ENCODE results near the gene PCGF2. TPM values are rescaled to one million over a fixed set of nuclear protein-coding genes. Genes with fewer than 3 reads are reported as not detected.

PCGF2 gene
- total and polyA plus RNA-seq, 9 of the 15 experiments (the other 6 are each of a cell fraction or from before 2014, with no cell fraction given) = 1.3 to 33.4 (median 7.0) TPM

DNA sequence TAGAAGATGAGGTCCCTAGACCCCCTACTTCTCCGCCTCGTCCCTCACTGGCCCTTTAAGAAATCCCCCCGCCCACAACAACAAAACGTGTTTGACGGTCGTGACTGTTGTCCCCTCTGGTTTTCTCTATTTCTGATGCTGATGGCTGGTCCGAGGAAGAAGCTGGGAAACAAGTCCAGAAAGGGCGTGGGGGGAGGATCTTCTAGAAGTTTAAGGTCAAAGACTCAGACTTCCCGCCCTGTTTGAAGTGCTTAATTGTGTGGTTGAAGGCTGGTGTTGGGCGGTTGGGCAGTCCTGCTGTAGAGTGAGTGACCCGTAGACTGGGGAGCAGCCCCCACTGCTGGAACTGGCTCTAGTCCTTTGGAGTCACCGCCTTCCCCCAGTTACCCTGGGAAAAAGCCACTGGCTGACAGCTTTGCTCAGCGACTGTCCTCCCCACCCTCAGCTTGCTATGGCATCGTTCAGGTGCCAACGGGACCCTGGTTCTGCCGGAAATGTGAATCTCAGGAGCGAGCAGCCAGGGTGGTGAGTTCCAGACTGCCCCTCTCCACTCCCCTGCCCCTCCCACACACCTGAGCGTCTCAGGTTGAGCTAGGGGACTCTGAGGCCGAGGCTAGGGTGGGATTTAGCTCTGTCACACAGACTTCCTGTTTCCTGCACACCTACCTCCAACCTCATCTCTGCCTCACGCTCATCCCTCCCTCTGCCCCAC lies 41.5 kb downstream of the PCGF2 start (continued):
- TF ChIP-seq SNIP1 (IDR thresholded peaks at IDR 0.05; ENCODE audit: low read depth) (no peak), NFXL1 (CRISPR knock-in tag; IDR thresholded peaks at IDR 0.05) (no peak), YY1 (IDR thresholded peaks at IDR 0.05; ENCODE audit: borderline replicate concordance in 1 of 3, control insufficient read depth in 1 of 3, extremely low read depth in 1 of 3, insufficient read depth in 3 of 3, insufficient read length in 1 of 3, insufficient replicate concordance in 2 of 3, low read depth in 1 of 3, low read length in 2 of 3) (no peak), SRSF1 (IDR thresholded peaks at IDR 0.05; ENCODE audit: low read depth, low read length) (no peak), NR4A1 (CRISPR knock-in tag; IDR thresholded peaks at IDR 0.05) (no peak), NR4A1 (tag; IDR thresholded peaks at IDR 0.05) (no peak), DPF2 (IDR thresholded peaks at IDR 0.05) (no peak), RBFOX2 (IDR thresholded peaks at IDR 0.05; ENCODE audit: low read depth, low read length) (peak; percentile 28), MEF2A (IDR thresholded peaks at IDR 0.05; ENCODE audit: control insufficient read depth, low read depth, low read length) (no peak), HDAC2 (IDR thresholded peaks at IDR 0.05) (0 out of 2 replicates have a peak, but pooled peaks have one; percentile 3)
- TF ChIP-seq, protein P1, sequence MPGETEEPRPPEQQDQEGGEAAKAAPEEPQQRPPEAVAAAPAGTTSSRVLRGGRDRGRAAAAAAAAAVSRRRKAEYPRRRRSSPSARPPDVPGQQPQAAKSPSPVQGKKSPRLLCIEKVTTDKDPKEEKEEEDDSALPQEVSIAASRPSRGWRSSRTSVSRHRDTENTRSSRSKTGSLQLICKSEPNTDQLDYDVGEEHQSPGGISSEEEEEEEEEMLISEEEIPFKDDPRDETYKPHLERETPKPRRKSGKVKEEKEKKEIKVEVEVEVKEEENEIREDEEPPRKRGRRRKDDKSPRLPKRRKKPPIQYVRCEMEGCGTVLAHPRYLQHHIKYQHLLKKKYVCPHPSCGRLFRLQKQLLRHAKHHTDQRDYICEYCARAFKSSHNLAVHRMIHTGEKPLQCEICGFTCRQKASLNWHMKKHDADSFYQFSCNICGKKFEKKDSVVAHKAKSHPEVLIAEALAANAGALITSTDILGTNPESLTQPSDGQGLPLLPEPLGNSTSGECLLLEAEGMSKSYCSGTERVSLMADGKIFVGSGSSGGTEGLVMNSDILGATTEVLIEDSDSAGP (CRISPR knock-in tag; IDR thresholded peaks at IDR 0.05) = peak; percentile 79; the same call in 1 of the 2 replicates
- TF ChIP-seq, protein P2, sequence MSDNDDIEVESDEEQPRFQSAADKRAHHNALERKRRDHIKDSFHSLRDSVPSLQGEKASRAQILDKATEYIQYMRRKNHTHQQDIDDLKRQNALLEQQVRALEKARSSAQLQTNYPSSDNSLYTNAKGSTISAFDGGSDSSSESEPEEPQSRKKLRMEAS (CRISPR knock-in tag; IDR thresholded peaks at IDR 0.05) = no peak

All from K562 (cell line).